Subcutaneous abdominal adipose tissue (tissue), 5 donors: ENCODE data around the gene SLC17A8.
"Not testable (repeated sequence)": the region's sequence is repeated elsewhere in the genome, so short reads cannot be mapped to it uniquely, and the experiment has no call there.

Experiments
- H3K27ac ChIP-seq: one replicate; pipeline ENCODE4 v1.7.0; 2013; ENCODE audit warnings: low read depth, mild to moderate bottlenecking, inconsistent platforms, low read length, moderate library complexity
- H3K27me3 ChIP-seq, 5 donors: one replicate each; pipeline ENCODE4 v1.7.0; 2013; ENCODE audit warnings: low read length in 5 of 5, inconsistent platforms in 1 of 5; ENCODE audit not compliant: control insufficient read depth in 5 of 5, insufficient read depth in 4 of 5
- H3K36me3 ChIP-seq, 5 donors: one replicate each; pipeline ENCODE4 v1.7.0; 2013; ENCODE audit warnings: low read length in 5 of 5; ENCODE audit not compliant: control insufficient read depth in 5 of 5, insufficient read depth in 5 of 5
- H3K4me1 ChIP-seq, 5 donors: one replicate each; pipeline ENCODE4 v1.7.0; 2013; ENCODE audit warnings: low read length in 5 of 5, mild to moderate bottlenecking in 3 of 5, moderate library complexity in 1 of 5; ENCODE audit not compliant: control insufficient read depth in 5 of 5, insufficient read depth in 5 of 5
- H3K4me3 ChIP-seq, 5 donors: one replicate each; pipeline ENCODE4 v1.7.0; 2013; ENCODE audit warnings: low read length in 5 of 5, low read depth in 1 of 5
- H3K9ac ChIP-seq, 5 donors: one replicate each; pipeline ENCODE4 v1.7.0; 2013; ENCODE audit warnings: low read length in 5 of 5, mild to moderate bottlenecking in 4 of 5, moderate library complexity in 3 of 5
- H3K9me3 ChIP-seq, 5 donors: one replicate each; pipeline ENCODE4 v1.7.0; 2013; ENCODE audit warnings: low read length in 5 of 5; ENCODE audit not compliant: control insufficient read depth in 5 of 5
- donor health status: healthy.
- donor health status: healthy.
- donor health status: healthy.
- donor health status: healthy.
- donor health status: healthy.

Gene SLC17A8

DNA sequence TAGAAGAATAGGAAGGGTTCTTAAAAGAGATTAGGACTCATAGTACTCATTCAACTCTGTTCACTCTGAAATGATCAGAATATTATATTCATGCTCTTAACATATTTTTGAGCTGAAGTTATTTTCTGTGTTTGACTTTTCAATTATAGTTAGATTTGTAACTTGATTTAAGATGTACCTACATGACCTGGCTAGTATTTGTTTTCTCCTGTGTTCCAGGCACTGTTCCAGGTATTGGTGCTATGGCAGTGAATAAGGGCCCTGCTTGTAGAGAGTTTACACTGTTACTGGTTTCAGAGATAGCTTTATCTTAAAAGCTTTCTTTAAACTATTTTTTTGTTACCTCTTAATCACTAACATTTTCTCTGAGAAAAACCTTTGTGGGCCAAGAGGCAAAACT is 19.1 kb upstream of the SLC17A8 start:
- H3K27ac ChIP-seq, result no peak overlapping the region
- no peak overlapping the region for H3K9ac ChIP-seq
- no peaks in the 10 kb centered on the region for H3K4me1 ChIP-seq
- no peaks in the 10 kb centered on the region for H3K27me3 ChIP-seq
- no peaks in the 10 kb centered on the region for H3K9me3 ChIP-seq
- H3K36me3 ChIP-seq, result peaks cover 30 to 61% (median 44%) of the 10 kb centered on the region in 5 donors
- no peak overlapping the region for H3K4me3 ChIP-seq

DNA sequence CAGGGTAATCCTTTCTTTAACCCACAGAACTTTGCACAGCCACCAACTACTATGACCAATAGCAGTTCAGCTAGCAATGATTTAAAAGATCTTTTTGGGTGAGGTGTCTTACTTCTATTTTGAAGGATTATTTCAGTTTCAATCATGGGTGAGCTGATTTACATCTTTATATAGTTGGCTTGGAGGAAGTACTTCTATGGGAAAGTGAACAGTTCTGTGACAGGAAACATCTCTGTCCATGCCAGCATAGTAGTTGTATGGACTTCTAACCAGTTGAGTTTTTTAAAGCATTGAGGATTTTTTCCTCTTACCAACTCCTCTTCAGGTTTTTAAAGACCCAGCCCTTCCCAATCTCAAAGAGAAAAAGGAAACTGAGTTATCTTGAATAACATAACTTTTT is 17.8 kb upstream of the SLC17A8 start:
- H3K9ac ChIP-seq, result no peak overlapping the region
- H3K27me3 ChIP-seq, result no peaks in the 10 kb centered on the region
- H3K36me3 ChIP-seq, result peaks cover 30 to 52% (median 37%) of the 10 kb centered on the region in 5 donors
- H3K4me3 ChIP-seq, result no peak overlapping the region
- no peaks in the 10 kb centered on the region for H3K4me1 ChIP-seq
- H3K9me3 ChIP-seq, result no peaks in the 10 kb centered on the region
- no peak overlapping the region for H3K27ac ChIP-seq

DNA sequence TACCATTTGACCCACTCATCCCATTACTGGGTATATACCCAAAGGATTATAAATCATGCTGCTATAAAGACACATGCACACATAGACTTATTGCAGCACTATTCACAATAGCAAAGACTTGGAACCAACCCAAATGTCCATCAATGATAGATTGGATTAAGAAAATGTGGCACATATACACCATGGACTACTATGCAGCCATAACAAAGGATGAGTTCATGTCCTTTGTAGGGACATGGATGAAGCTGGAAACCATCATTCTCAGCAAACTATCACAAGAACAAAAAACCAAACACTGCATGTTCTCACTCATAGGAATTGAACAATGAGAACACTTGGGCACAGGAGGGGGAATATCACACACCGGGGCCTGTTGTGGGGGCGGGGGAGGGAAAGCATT is 14.0 kb upstream of the SLC17A8 start:
- not testable (repeated sequence) for H3K9ac ChIP-seq, H3K9me3 ChIP-seq, H3K4me3 ChIP-seq, H3K27ac ChIP-seq, H3K27me3 ChIP-seq, H3K4me1 ChIP-seq
- peaks cover 12 to 20% (median 13%) of the 10 kb centered on the region in 5 donors for H3K36me3 ChIP-seq

DNA sequence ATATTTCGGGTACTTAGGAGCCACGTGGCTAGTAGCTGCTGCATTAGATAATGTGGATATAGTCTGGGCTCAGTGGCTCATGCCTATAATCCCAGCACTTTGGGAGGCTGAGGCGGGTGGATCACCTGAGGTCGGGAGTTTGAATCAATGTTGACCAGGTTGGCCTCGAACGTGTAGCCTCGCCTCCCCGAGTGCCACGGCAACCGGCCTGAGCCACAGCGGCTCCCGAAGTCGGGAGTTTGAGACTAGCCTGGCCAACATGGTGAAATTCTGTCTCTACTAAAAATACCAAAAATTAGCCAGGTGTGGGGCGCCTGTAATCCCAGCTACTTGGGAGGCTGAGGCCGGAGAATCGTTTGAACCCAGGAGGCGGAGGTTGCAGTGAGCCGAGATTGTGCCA is 12.5 kb upstream of the SLC17A8 start:
- not testable (repeated sequence) for H3K4me3 ChIP-seq, H3K27ac ChIP-seq, H3K4me1 ChIP-seq, H3K36me3 ChIP-seq, H3K9me3 ChIP-seq, H3K9ac ChIP-seq, H3K27me3 ChIP-seq

DNA sequence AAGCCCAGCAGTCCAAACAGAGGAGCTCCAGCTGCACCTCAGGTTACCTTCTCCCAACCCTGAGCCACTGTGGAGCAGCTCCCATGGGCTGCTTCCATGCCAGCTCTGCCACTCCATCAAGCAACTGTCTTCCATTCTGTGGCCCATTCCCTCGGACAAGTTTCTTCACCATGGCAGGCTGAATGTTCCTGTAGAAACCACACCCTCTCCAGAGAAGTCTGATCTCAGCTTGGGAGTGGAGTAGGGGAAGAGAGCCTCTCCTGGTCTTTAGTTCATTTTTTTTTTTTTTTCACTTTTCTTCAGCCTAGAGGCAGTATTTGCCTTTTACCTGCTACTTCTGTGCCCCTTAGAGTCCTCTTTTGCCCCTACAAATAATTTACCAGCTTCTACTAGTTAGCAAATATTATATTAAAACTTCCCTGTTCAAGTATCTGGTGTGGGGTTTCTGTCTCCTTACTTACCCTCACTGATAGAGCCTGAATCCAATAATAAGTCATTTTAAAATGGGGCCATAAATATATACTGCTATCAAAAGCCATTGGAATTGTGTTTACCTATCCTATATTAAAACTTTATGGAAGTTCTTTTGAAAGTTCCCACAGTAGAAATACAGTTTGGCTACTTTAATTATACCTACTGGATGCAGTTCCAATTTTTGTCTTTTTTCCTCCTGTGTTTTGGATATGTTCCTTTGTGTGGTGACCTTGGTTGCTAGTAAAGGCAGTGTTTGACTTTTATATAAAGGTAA is 11.7 kb upstream of the SLC17A8 start:
- peaks cover 0 to 5% (median 0%) of the 10 kb centered on the region in 5 donors for H3K36me3 ChIP-seq
- no peaks in the 10 kb centered on the region for H3K27me3 ChIP-seq
- H3K4me3 ChIP-seq, result no peak overlapping the region
- no peaks in the 10 kb centered on the region for H3K4me1 ChIP-seq
- H3K27ac ChIP-seq, result no peak overlapping the region
- no peak overlapping the region for H3K9ac ChIP-seq
- H3K9me3 ChIP-seq, result no peaks in the 10 kb centered on the region

DNA sequence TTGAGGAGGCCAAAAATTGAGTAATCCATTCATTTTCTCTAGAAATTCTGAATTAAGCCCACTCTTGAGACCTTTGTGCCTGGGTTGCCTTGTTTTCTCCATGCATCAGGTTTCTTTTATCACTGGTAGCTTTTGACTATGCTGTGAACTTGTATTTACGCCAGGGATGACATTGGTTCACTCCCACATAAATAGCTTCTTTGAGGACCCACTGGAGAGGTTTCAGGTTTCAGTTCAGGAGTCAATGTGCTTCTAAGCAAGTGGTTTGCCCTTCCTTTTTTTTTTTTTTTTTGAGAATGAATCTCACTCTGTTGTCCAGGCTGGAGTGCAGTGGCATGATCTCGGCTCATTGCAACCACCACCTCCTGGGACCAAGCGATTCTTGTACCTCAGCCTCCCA is 10.2 kb upstream of the SLC17A8 start:
- Histone ChIP-seq H3K36me3 (peaks cover 0 to 5% (median 0%) of the 10 kb centered on the region in 5 donors), H3K4me3 (no peak overlapping the region), H3K27me3 (no peaks in the 10 kb centered on the region), H3K9me3 (no peaks in the 10 kb centered on the region), H3K9ac (no peak overlapping the region), H3K4me1 (no peaks in the 10 kb centered on the region), H3K27ac (no peak overlapping the region)

DNA sequence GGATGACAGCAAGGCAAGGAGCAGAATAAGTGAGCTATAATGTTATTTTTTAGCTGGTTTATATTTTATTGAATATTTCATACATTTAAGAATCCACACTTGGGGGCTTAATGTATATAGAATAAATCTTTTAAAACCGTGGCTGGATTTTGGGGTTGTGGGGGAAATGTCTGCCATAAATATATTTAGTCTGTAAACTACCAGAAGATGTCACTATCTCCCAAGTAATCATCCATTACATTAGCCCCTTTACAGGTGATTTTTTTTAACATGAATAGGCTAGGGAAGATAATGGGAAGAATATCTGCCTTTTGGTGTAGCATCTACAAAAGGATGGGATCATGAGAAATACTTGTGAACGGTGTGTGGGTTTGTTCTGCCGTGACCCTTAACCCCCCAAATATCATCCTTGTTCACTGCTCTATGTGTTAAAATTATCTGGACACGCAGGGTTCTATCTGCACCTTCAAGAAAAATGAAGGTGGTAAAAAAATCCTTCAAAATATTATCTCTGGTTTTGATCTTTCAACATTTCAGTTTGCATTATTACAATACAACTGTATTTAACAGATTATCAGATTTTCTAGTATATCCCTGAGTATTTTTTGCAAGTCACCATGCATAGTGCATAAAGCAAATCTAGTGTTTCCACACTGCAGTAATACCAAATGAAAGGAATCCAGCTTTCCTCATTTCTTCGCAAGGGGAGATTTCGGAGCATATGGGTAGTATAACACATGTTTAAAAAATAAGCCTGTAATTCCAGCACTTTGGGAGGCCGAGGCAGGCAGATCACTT is 8.0 kb upstream of the SLC17A8 start:
- Histone ChIP-seq H3K4me1 (no peaks in the 10 kb centered on the region), H3K4me3 (no peak overlapping the region), H3K27ac (no peak overlapping the region), H3K36me3 (no peaks in the 10 kb centered on the region), H3K27me3 (peaks cover 0 to 4% (median 0%) of the 10 kb centered on the region in 5 donors), H3K9me3 (no peaks in the 10 kb centered on the region), H3K9ac (no peak overlapping the region)

DNA sequence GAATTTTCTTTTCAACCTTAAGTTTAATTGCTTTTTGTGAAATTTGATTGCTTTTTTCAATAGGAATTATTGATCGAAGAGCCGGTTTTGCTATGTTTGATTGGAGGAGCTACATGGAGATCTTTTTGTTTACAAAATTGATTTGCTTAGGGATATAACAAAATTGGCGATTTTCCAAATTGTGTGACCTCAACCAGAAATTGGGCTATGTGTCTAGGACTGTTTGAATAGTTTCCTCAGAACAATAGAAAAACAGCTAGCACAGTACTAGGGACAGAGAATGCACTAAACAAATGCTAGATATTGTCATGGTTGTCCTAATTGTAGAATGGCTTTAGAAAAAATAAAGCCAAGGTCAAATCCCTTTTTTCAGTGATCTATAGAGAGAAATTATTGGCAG is 2.4 kb downstream of the SLC17A8 start:
- Histone ChIP-seq H3K9ac (no peak overlapping the region), H3K27ac (no peak overlapping the region), H3K9me3 (no peaks in the 10 kb centered on the region), H3K4me1 (peaks cover 0 to 11% (median 0%) of the 10 kb centered on the region in 5 donors), H3K27me3 (peaks cover 0 to 13% (median 6%) of the 10 kb centered on the region in 5 donors), H3K4me3 (no peak overlapping the region), H3K36me3 (no peaks in the 10 kb centered on the region)

DNA sequence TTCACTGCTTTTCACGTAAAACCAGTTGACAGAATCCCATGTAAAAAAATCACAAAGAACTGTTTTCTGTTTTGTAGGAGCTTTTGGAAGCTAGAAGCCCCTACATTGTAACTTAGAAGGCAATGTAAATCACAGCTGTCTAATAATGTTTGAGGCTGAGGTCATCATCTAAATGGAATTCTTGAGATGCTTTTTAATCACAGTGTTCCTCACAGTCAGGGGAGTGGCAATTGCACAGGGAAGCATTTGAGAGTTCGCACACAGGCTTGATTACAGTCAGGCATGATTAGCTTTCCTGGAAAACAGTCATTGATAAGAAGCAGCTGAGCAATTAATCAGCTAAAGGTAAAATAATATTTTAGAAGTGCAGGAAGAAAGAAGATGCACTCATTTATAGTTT is 2.9 kb downstream of the SLC17A8 start:
- Histone ChIP-seq H3K4me1 (peaks cover 0 to 17% (median 0%) of the 10 kb centered on the region in 5 donors), H3K9me3 (no peaks in the 10 kb centered on the region), H3K36me3 (no peaks in the 10 kb centered on the region), H3K9ac (no peak overlapping the region), H3K27ac (no peak overlapping the region), H3K4me3 (no peak overlapping the region), H3K27me3 (peaks cover 0 to 13% (median 6%) of the 10 kb centered on the region in 5 donors)

DNA sequence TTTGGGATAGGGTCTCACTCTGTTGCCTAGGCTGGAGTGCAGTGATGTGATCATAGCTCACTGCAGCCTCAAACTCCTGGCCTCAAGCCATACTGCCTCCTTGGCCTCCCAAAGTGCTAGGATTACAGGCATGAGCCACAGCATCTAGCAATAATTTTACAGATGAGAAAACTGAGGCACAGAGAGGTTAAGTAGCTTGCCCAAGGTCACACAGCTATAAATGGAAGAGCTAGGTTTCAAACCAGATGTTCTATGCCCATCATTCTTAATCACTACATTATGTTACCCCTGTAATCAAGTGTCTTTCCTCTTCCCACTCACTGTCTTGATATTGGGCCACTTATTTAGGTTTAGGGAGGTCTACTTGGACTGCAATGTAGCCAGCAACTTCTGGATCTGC is 3.6 kb downstream of the SLC17A8 start:
- Histone ChIP-seq H3K27ac (no peak overlapping the region), H3K9ac (no peak overlapping the region), H3K4me1 (peaks cover 0 to 23% (median 0%) of the 10 kb centered on the region in 5 donors), H3K36me3 (no peaks in the 10 kb centered on the region), H3K27me3 (peaks cover 0 to 10% (median 6%) of the 10 kb centered on the region in 5 donors), H3K9me3 (no peaks in the 10 kb centered on the region), H3K4me3 (no peak overlapping the region)
